GM18502 (cell line): ENCODE data around the gene ATXN7L3.
"Not testable (repeated sequence)": the region's sequence is repeated elsewhere in the genome, so short reads cannot be mapped to it uniquely, and the experiment has no call there.

Experiments
- ATAC-seq: cut with Tn5 transposase; IDR thresholded peaks from one replicate; pipeline ENCODE4 v1.9.1; 2021; ENCODE audit warnings: mild to moderate bottlenecking; ENCODE audit not compliant: unreplicated experiment, poor library complexity

The ATXN7L3 gene

GRCh38 chr17:44199553-44200477 lies at the start of gene ATXN7L3:
ATXN7L3 (minus strand) TSS chr17:44199884; CDS start chr17:44198070, 1,814 bp downstream.
- peak; percentile 65 for ATAC-seq

- ATAC-seq, result no peak
These were observed 48.4 kb upstream of the ATXN7L3 start for GRCh38 chr17:44247876-44248736.

- ATAC-seq, result no peak
These were observed 47.8 kb upstream of the ATXN7L3 start for GRCh38 chr17:44247440-44247841.

- no peak for ATAC-seq
These were observed 41.5 kb upstream of the ATXN7L3 start for GRCh38 chr17:44241106-44241624.

GRCh38 chr17:44237886-44238285 lies 38.2 kb upstream of the ATXN7L3 start:
- ATAC-seq, result not testable (repeated sequence)

GRCh38 chr17:44236444-44236991 lies 36.8 kb upstream of the ATXN7L3 start:
- ATAC-seq, result no peak

GRCh38 chr17:44235583-44235936 lies 35.9 kb upstream of the ATXN7L3 start:
- no peak for ATAC-seq

- no peak for ATAC-seq
These were observed 33.9 kb upstream of the ATXN7L3 start for GRCh38 chr17:44233582-44233981.

GRCh38 chr17:44232061-44232460 lies 32.4 kb upstream of the ATXN7L3 start:
- ATAC-seq, result no peak

GRCh38 chr17:44230140-44230539 lies 30.5 kb upstream of the ATXN7L3 start:
- ATAC-seq, result no peak

- ATAC-seq, result no peak
These were observed 29.4 kb upstream of the ATXN7L3 start for GRCh38 chr17:44229090-44229489.

GRCh38 chr17:44223541-44224071 lies 23.9 kb upstream of the ATXN7L3 start:
- no peak for ATAC-seq

GRCh38 chr17:44222112-44222869 lies 22.6 kb upstream of the ATXN7L3 start:
- ATAC-seq, result no peak

- no peak for ATAC-seq
These were observed 22.1 kb upstream of the ATXN7L3 start for GRCh38 chr17:44221862-44222111.

- no peak for ATAC-seq
These were observed 21.6 kb upstream of the ATXN7L3 start for GRCh38 chr17:44221084-44221861.

GRCh38 chr17:44220213-44221083 lies 20.8 kb upstream of the ATXN7L3 start:
- no peak for ATAC-seq

- ATAC-seq, result peak; percentile 13
These were observed 20.0 kb upstream of the ATXN7L3 start, which contains the start of gene UBTF for GRCh38 chr17:44219616-44220212. UBTF (minus strand) TSS chr17:44219675; CDS start chr17:44218229, 1,446 bp downstream.
